ENCODE measurements around the gene DOK3. TPM values are rescaled to one million over a fixed set of nuclear protein-coding genes. Genes with fewer than 3 reads are reported as not detected.

The DOK3 gene
- total and polyA plus RNA-seq, 2 donors (not counting 3 experiments of a cell fraction or from before 2014, with no cell fraction given), result 4.8 to 5.3 TPM

- H3K4me1 ChIP-seq (ENCODE audit: control insufficient read depth, extremely low read depth, insufficient read depth, low read length), result peaks cover under 1% of the 10 kb centered on the region
- no peak overlapping the region for H3K4me3 ChIP-seq (replicated peaks in 1 of 3; ENCODE audit: insufficient read depth in 1 of 3, low read depth in 1 of 3, low read length in 3 of 3)
- H4K20me1 ChIP-seq (replicated peaks; ENCODE audit: control insufficient read depth, extremely low read depth, insufficient read depth, low read length), result peaks cover 5% of the 10 kb centered on the region
- TF ChIP-seq MYC (IDR thresholded peaks at IDR 0.05; ENCODE audit: low read depth, low read length), result no peak
- DNase-seq (ENCODE audit: low read depth, low spot score), result no peak
- H3K9ac ChIP-seq (replicated peaks; ENCODE audit: extremely low read depth, insufficient read depth, low read length), result no peak overlapping the region
- CTCF ChIA-PET, result no interaction called here
- H2AFZ ChIP-seq (ENCODE audit: low read depth, low read length), result no peak overlapping the region
- H3K27me3 ChIP-seq (ENCODE audit: control insufficient read depth in 2 of 2, insufficient read depth in 2 of 2, low read length in 2 of 2), result no peaks in the 10 kb centered on the region
- peaks cover 46% of the 10 kb centered on the region for H3K79me2 ChIP-seq (ENCODE audit: control insufficient read depth, insufficient read depth, low read length)
- POLR2A ChIA-PET, result no interaction called here
- dilution Hi-C loops (cut with MboI; ENCODE audit: extremely low pct_ligation_motif_present, low sequenced_read_pairs), result no loop called here
- no TSS peak for BruUV-seq (replicated peaks)
- H3K36me3 ChIP-seq (ENCODE audit: control insufficient read depth in 2 of 2, extremely low read depth in 1 of 2, insufficient read depth in 2 of 2, low read length in 2 of 2), result peaks cover 2 to 21% of the 10 kb centered on the region in 2 experiments
- no peak for FAIRE-seq
- no peak overlapping the region for H3K27ac ChIP-seq (ENCODE audit: insufficient read depth, low read depth, low read length)
- H3K9me3 ChIP-seq (replicated peaks; ENCODE audit: control insufficient read depth, insufficient read depth, low read length), result no peaks in the 10 kb centered on the region
- no peak overlapping the region for H3K4me2 ChIP-seq (ENCODE audit: insufficient read depth, low read length)
- intact Hi-C loops (cut with micrococcal nuclease), result no loop called here
- H3K9me1 ChIP-seq (replicated peaks; ENCODE audit: control insufficient read depth, extremely low read depth, insufficient read depth, low read length), result no peaks in the 10 kb centered on the region
Measured at GRCh38 chr5:177540438-177540837, 30.8 kb upstream of the DOK3 start.

GRCh38 chr5:177539411-177539810 is 29.8 kb upstream of the DOK3 start:
- H3K27ac ChIP-seq (ENCODE audit: insufficient read depth, low read depth, low read length), result no peak overlapping the region

More at GRCh38 chr5:177539411-177539810, 29.8 kb upstream of the DOK3 start:
- no peak for TF ChIP-seq POLR2A (IDR thresholded peaks at IDR 0.05; ENCODE audit: low read depth, low read length)
- TF ChIP-seq MAX (IDR thresholded peaks at IDR 0.05; ENCODE audit: insufficient read depth, insufficient read length), result no peak
- no peak for TF ChIP-seq GATA2 (IDR thresholded peaks at IDR 0.05; ENCODE audit: insufficient read depth, insufficient read length, low read depth, low read length)
- no peak for TF ChIP-seq CTCF (IDR thresholded peaks at IDR 0.05; ENCODE audit: extremely low read depth in 1 of 2, insufficient read depth in 1 of 2, low read depth in 1 of 2, low read length in 2 of 2)
- dilution Hi-C loops (cut with MboI; ENCODE audit: extremely low pct_ligation_motif_present, low sequenced_read_pairs), result no loop called here
- CTCF ChIA-PET, result interaction anchor here (1.2 kb wide), 1 partner anchor 11 kb away, joined by 4 read pairs; no protein-coding TSS in a partner anchor
- POLR2A ChIA-PET, result no interaction called here
- BruUV-seq (replicated peaks), result no TSS peak
- no peak overlapping the region for H3K9ac ChIP-seq (replicated peaks; ENCODE audit: extremely low read depth, insufficient read depth, low read length)
- peaks cover 2% of the 10 kb centered on the region for H4K20me1 ChIP-seq (replicated peaks; ENCODE audit: control insufficient read depth, extremely low read depth, insufficient read depth, low read length)
- H3K4me3 ChIP-seq (replicated peaks in 1 of 3; ENCODE audit: insufficient read depth in 1 of 3, low read depth in 1 of 3, low read length in 3 of 3), result no peak overlapping the region
- peaks cover 4 to 21% of the 10 kb centered on the region in 2 experiments for H3K36me3 ChIP-seq (ENCODE audit: control insufficient read depth in 2 of 2, extremely low read depth in 1 of 2, insufficient read depth in 2 of 2, low read length in 2 of 2)
- no peaks in the 10 kb centered on the region for H3K27me3 ChIP-seq (ENCODE audit: control insufficient read depth in 2 of 2, insufficient read depth in 2 of 2, low read length in 2 of 2)
- H3K9me1 ChIP-seq (replicated peaks; ENCODE audit: control insufficient read depth, extremely low read depth, insufficient read depth, low read length), result no peaks in the 10 kb centered on the region
- no peak for DNase-seq (ENCODE audit: low read depth, low spot score)
- intact Hi-C loops (cut with micrococcal nuclease), result no loop called here
- no peaks in the 10 kb centered on the region for H3K9me3 ChIP-seq (replicated peaks; ENCODE audit: control insufficient read depth, insufficient read depth, low read length)
- no peak overlapping the region for H2AFZ ChIP-seq (ENCODE audit: low read depth, low read length)
- no peaks in the 10 kb centered on the region for H3K4me1 ChIP-seq (ENCODE audit: control insufficient read depth, extremely low read depth, insufficient read depth, low read length)
- peaks cover 38% of the 10 kb centered on the region for H3K79me2 ChIP-seq (ENCODE audit: control insufficient read depth, insufficient read depth, low read length)
- no peak overlapping the region for H3K4me2 ChIP-seq (ENCODE audit: insufficient read depth, low read length)
- FAIRE-seq, result no peak
